Activated CD4-positive, alpha-beta T cell treated with anti-CD3 and anti-CD28 coated beads, Interleukin-2, Interleukin-6, amounts not matched to agents 100 ng/mL and 50 ng/mL, durations not matched to agents 16 hours and 8 hours (primary cell): ENCODE measurements around the gene SECISBP2.
A peak's percentile ranks its signal among the peaks of the same experiment; 100 is the strongest.

Source experiments
- DNase-seq: peaks from one replicate; pipeline ENCODE4 v3.0.0-alpha.2; 2020

Gene SECISBP2

DNA sequence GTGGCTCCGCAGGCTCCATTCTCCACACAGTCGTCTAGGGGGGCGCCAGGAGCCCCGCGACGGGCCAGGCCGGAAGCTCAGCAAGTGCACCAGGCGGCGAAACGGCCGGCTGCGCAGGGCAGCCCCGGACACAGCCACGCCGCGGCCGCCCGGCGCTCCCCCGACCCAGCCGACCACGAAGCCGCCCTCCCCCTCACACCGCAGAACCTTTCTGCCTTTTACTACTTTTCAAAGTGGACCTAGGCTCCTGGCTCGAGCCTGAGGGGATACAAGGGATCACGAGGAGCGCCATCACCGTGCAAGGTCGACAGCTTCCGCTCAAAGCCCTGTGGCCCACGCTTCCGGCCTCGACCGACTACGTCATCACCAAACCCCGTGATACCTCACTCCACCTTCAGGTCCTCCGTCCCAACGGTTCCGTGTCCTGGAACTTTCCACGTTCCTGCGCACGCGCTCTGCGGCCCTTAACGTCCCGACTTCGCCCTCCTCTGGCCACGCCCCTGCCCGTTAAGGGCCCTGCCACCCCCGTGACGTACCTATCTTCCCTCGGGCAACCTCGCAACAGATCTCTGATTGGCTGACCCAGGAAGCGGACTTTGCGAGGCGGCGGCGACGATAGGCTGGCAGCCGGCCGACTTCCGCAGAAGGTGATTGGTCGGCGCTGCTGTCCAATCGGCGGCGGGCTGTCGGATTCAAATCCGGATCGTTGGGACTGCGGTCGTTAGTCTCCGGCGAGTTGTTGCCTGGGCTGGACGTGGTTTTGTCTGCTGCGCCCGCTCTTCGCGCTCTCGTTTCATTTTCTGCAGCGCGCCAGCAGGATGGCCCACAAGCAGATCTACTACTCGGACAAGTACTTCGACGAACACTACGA, 7.6 kb upstream of the SECISBP2 start, which contains the start of gene CKS2:
CKS2 (plus strand) TSS at position 721 of the 871 bp plus-strand sequence; CDS start at position 819, 98 bp downstream.
- DNase-seq, result peak; percentile 100

DNA sequence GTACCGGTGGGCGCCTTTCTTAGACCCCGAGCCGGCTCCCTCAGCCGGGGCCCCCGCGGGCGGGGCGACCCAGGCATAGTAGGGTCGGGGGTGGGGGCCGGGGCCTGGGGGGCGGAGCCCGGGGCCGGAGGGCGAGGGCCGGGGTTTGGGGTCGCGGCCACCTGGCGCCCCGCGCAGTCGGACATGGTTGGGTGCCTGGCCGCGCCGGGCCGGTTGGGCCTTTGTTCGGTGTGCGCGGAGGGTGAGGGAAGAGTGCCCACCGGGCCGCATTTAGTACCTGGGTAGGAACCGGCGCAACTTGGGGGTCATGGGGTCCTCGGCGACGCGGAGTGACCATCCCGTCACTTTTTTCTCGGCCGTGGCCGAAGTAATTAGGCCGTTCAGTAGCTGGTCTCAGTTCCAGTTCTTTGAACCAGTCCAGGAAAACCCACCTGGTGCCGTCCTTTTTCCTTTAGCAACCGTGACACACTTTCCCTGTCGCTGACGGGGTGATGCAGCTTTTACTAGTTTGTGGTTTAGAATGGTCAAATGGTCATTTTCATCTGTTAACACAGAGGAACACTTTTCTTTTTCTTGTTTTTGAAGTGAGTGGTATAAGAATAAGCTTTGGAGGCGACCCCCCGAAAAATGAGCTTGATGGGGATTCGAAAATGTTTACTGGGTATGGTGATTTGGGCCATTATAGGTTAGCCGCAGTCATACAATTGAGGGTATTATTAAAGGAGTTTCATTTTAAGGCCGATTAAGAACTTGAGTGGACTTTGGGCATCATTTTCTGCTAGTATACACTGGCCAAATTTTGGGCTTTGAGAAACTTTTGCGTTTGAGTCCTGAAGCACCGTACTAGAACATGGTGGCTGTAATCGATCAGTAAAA, 6.7 kb upstream of the SECISBP2 start:
- no peak for DNase-seq

- peak; percentile 44 for DNase-seq
Measured at GRCh38 chr9:89312222-89312571, 6.1 kb upstream of the SECISBP2 start.

DNA sequence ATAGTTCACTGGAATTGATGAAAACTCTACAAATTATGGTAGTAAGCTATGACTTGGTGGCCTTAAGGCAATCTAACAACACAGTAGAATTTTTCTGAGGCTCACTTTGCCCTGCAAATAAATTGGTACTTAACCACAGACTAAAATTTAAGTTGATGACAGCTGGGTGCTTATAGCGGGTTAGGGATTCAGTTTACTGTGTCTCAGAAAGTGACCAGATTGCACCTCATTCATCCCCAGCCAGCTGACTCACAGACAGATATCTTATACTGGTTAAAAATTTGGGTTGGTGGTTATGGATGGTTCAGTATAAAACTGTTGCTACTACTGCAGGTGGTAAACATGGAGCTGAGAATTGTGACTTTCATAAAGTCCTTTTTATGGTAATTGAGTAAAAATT, 4.5 kb upstream of the SECISBP2 start:
- peak; percentile 45 for DNase-seq

GRCh38 chr9:89314955-89315354, 3.3 kb upstream of the SECISBP2 start:
- no peak for DNase-seq

- DNase-seq, result no peak
Measured at GRCh38 chr9:89315482-89315881, 2.8 kb upstream of the SECISBP2 start.

- DNase-seq, result no peak
Measured at GRCh38 chr9:89317282-89317681, 1.0 kb upstream of the SECISBP2 start.

GRCh38 chr9:89319015-89319905, 960 bp downstream of the SECISBP2 start:
- DNase-seq, result peak; percentile 21

DNA sequence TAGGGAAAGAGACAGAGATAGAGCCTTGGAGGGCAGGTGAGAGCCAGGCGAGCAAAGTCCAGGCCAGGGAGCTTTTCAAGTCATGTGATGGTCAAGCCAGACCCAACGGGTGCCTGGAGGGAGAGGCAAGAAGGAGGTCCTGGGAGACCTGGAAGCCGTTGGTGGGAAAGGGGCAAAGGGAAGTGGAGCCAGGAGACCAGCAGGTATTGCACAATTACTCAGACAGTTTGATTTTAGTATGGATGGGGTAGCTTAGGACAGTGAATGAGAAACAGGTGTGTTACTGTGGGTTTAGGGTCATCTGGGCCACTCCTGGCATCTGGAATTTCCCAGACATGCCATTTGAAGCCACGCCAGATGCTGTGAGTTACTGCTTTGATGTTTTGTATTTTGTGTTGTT, 5.1 kb downstream of the SECISBP2 start:
- DNase-seq, result no peak

DNA sequence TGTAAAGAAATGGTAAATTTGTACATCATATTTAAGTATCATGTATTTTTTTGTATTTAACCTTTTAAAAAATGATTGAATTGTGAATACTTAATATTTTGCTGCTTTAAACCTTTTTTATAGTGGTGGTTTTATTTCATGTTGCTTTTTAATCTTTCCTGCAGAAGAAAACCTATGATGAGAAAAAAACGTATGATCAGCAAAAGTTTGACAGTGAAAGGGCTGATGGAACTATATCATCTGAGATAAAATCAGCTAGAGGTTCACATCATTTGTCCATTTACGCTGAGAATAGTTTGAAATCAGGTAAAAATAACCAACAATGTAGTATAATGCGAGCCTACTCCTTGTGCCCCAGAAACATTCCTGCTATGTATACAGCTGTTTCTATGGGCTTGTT, 7.4 kb downstream of the SECISBP2 start:
- no peak for DNase-seq

DNA sequence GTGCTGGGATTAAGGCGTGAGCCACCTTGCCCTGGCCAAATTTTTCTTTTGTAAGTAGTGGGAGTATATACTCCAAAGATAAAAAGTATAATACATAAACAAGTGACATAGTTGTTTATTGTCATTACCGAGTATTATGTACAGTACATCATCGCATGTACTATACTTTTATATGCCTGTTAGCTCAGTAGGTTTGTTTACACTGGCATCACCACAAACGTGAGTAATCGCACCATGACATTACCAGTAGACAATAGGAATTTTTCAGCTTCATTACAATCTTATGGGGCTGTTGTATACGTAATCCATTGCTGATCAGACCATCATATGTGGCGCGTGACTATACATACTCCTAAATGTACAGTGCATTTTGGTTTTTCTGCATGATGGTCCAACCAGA, 9.8 kb downstream of the SECISBP2 start:
- DNase-seq, result no peak

- no peak for DNase-seq
Measured at GRCh38 chr9:89329917-89330316, 11.6 kb downstream of the SECISBP2 start.

GRCh38 chr9:89330513-89330912, 12.2 kb downstream of the SECISBP2 start:
- no peak for DNase-seq

DNA sequence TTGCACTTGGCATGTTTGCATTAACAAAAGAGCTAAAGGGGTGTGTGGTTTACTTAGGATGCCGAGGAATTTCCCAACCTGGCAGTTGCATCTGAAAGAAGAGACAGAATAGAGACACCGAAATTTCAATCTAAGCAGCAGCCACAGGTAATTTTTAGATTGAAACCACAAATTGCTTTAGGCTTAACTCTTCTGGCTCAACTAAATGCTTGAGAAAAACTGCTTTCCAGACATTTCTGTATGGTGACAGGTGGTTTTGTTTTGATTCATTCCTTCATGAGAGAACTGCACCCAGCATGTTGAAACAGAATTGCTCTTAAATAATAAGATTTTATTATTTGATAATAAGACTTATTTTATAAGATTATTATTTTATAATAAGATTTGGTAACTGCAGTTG, 21.5 kb downstream of the SECISBP2 start:
- peak; percentile 45 for DNase-seq

GRCh38 chr9:89340332-89340731, 22.0 kb downstream of the SECISBP2 start:
- peak; percentile 56 for DNase-seq

- no peak for DNase-seq
Measured at GRCh38 chr9:89342213-89342612, 23.9 kb downstream of the SECISBP2 start.

- no peak for DNase-seq
Measured at GRCh38 chr9:89342948-89343347, 24.6 kb downstream of the SECISBP2 start.

DNA sequence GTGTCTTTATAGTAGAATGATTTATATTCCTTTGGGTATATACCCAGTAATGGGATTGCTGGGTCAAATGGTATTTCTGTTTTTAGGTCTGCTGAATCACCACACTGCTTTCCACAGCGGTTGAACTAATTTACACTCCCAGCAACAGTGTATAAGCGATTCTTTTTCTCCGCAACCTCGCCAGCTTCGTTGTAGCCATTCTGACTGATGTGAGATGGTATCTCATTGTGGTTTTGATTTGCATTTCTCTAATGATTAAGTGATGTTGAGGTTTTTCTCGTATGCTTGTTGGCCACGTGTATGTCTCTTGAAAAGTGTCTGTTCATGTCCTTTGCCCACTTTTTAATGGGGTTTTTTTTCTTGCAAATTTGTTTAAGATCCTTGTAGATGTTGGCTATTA, 25.5 kb downstream of the SECISBP2 start:
- DNase-seq, result peak; percentile 42

DNA sequence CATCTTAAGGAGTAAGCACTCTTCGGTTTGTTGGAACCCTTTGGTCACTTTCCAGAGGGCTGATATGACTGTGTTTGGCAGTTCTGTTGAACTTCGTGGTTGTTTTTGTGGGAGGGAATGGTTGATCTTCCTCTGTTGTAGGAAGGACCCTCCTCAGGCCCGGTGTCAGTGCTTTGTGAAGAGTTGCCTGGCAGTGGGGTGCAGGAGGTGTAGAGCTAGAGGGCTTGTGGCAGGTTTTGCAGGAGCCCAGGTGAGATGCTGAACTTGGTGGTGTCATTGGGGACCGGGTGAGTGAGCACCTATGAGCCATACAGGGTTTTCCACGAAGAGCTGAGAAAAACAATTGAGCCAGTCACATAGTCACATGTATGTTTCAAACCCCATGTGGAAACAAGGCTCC, 27.2 kb downstream of the SECISBP2 start:
- no peak for DNase-seq

GRCh38 chr9:89346696-89347095, 28.4 kb downstream of the SECISBP2 start:
- no peak for DNase-seq

GRCh38 chr9:89347651-89348050, 29.4 kb downstream of the SECISBP2 start:
- DNase-seq, result no peak

- DNase-seq, result no peak
Measured at GRCh38 chr9:89349607-89350006, 31.3 kb downstream of the SECISBP2 start.
